Stimulated activated CD4-positive, alpha-beta T cell treated with anti-CD3 and anti-CD28 coated beads, Interleukin-4, amount 100 ng/mL, for 48 hours (primary cell): Measurements from ENCODE around the gene N4BP3.
"Not testable (repeated sequence)": the region's sequence is repeated elsewhere in the genome, so short reads cannot be mapped to it uniquely, and the experiment has no call there.

Experiments used
- DNase-seq, 2 donors: peaks; one replicate each; pipeline ENCODE4 v3.0.0-alpha.2; 2020; ENCODE audit warnings: low read depth in 2 of 2

N4BP3 gene

GRCh38 chr5:178121391-178122276 lies 8.3 kb downstream of the N4BP3 start:
- DNase-seq, result no peak

- DNase-seq, result no peak
Observed at GRCh38 chr5:178122346-178122745, 9.0 kb downstream of the N4BP3 start.

DNA sequence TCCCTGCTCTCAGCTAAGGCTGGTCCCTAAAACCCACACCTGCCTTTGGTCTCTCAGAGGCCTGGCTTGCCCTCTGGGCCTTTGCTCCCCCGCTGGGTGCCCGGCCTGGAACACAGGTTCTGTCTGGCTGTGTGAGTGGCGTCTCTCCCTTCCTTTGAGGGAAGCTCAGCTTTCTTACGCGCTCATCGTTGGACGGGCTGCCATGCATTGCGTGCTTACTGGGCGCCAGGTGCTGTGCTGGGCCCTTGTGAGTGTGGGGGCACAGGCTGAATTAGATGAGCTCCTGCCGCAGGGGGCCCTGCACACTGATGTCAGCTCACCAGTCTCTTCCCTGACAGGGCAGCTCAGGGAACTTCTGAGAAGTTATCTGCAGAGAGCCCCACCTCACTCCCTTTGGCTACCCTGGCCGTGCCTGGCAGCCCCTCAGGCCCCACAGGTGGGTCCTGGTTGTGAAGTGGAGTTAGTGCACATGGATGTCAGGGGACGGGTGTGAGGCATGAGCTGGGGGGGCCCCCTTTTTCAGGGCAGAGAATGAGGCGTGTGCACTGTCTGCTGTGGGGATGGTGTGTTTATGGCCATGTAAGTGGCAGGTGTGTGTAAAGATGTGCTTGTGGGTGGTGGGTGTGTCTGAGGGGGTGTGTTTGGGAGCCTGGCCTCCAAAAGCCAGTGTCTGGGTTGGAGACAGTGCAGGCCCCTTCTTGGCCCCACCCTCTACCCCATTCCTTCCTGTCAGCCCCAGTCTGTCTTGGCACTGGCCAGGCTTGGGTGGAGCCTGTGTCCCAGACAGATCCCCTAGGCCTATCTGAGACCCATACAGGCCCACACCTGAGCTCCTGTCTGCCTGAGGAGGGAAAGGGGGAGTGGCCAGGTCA lies 10.0 kb downstream of the N4BP3 start:
- no peak for DNase-seq

GRCh38 chr5:178123966-178124925 lies 10.9 kb downstream of the N4BP3 start:
- no peak for DNase-seq

DNA sequence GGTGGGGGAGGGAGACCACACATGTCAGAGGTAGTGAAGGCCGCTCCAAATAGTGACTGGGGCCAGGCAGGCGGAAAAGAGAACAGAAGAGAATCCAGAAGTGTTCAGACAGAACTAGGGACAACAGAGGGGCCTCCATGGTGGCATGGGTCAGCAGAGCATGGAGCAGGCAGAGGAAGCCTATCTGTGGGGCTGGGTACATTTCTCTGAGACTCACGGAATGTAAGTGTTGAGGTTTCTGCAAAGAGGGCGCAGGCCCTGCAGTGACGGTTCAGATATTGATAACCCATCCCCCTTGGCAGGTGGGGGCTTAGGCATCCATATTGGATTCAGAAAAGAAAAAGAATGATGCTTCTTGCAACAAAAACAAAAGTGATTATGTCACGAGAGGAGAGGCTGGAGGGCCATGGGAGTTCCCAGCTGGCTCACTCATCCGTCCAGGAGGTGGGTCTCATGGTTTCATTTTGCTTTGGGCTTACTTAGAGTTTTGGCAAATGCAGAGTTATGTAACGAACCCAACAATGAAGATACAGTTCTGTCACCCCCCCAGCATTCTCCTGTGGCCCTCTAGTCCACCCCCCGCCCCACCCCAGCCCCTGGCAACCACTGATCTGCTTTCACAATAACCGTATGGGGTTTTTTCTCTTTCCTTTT lies 12.0 kb downstream of the N4BP3 start:
- no peak for DNase-seq

DNA sequence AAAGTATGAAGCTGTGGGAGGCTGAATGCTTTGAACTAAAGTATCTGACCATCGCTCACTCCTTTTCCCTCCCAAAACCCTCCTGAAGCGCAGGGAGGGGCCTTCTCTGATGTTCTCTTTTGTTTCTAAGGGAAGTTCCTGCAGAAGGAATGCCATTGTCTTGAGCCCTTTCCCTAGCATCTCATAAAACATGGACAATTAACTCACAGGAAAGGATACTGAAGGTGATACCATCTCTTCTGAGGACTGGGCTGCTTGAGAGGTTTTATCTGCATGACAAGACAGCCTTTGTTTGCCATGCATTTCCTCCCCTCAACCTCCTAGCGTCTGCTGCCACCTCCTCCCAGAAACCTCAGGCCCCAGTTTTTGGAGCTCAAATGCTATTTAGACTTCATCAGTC lies 13.2 kb downstream of the N4BP3 start:
- DNase-seq, result no peak

DNA sequence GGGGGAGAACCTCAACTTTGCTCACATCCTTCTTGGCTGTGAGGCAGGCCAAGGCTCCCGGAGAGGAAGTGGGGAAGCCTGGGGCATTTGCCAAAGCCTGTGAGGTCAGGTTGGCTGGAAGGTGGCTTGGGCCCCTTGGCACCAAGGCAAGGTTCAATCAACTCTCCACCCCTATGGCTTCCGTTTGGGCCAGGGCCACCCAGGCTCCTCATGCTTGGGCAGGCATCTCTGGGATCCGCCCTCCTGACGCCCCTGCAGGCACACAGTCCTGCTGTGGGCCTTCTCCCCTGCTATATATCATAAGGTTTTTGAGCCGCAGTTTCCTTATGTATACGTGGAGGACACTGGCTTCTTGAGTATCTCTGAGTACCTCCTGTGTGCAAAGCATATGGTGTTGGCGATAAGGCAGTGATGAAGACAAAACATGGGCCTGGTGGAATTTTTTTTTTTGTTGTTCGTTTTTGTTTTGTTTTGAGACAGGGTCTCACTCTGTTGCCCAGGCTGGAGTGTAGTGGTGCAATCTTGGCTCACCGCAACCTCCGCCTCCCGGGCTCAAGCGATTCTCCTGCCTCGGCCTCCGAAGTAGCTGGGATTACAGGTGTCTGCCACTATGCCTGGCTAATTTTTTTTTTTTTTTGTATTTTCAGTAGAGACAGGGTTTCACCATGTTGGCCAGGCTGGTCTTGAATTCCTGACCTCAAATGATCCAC lies 14.1 kb downstream of the N4BP3 start:
- DNase-seq, result not testable (repeated sequence)

DNA sequence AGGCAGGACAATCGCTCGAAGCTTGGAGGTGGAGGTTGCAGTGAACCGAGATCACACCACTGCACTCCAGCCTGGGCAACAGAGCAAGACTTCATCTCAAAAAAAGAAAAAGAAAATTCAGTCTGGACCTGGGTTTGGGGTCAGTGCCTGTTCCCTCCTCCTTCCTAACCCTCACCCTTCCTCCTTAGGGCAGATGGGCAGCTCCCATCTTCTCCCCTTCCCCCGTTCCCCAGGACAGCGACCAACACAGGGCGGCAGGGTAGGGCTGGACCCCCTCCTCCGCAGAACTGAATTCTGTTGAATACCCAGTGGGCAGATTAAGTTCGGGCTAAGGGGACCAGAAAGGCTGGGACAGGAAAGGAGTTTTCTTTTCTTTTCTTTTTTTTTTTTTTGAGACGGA lies 16.0 kb downstream of the N4BP3 start:
- DNase-seq, result no peak

GRCh38 chr5:178130234-178130575 lies 16.9 kb downstream of the N4BP3 start:
- DNase-seq, result not testable (repeated sequence)

- DNase-seq, result peak; percentile 78 to 82
Observed at GRCh38 chr5:178130576-178131445, 17.5 kb downstream of the N4BP3 start, which contains the start of gene RMND5B. Gene RMND5B (plus strand): TSS chr5:178131014. CDS start chr5:178138120, 7,106 bp downstream.

DNA sequence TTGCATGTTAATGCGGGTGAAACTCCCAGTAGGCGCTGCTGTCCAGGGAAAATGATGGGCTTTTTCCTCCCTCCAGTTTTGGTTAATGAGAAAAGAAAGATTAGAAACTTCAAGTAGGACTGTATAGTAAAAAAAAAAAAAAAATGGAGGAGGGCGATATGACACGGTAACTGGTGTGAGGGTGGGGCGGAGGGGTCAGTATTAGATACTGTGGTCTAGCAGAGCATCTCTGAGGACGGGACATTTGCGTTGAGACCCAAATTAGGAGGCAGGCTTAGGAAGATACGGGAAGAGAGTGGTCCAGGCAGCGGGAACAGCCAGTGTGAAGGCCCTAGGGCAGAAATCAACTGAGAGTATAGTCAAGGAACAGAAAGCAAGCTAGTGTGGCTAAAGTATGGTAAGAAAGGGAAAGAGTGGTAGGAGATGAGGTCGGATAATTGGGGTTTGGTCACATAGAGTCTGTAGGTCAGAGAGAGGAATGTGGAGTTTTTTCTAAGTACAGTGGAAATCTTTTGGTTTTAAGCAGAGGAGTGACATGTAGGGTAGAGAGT lies 18.2 kb downstream of the N4BP3 start:
- no peak for DNase-seq

DNA sequence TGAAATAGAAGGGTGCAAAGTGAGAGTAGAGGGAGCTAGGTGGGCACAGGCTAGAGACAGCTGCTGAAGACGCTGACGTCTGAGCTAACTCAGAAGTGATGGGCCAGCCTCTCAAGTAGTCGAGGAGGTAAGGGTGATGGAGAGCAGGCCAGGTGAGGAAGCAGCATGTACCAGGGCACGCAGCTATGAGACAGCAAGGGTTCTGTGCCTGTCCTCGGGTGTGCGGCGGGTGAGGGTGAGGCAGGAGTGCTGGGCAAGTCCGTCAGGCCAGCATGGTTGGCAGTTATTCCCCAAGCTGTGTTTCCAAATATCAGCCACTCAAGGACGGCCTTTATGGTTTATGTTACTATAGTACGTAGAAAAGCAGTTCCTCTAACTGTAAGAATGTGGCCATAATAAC lies 23.7 kb downstream of the N4BP3 start:
- DNase-seq, result no peak

GRCh38 chr5:178137991-178138390 lies 24.7 kb downstream of the N4BP3 start:
- no peak for DNase-seq

- no peak for DNase-seq
Observed at GRCh38 chr5:178141550-178141949, 28.2 kb downstream of the N4BP3 start.

- no peak for DNase-seq
Observed at GRCh38 chr5:178142642-178143041, 29.3 kb downstream of the N4BP3 start.

GRCh38 chr5:178143246-178143645 lies 29.9 kb downstream of the N4BP3 start:
- no peak for DNase-seq

DNA sequence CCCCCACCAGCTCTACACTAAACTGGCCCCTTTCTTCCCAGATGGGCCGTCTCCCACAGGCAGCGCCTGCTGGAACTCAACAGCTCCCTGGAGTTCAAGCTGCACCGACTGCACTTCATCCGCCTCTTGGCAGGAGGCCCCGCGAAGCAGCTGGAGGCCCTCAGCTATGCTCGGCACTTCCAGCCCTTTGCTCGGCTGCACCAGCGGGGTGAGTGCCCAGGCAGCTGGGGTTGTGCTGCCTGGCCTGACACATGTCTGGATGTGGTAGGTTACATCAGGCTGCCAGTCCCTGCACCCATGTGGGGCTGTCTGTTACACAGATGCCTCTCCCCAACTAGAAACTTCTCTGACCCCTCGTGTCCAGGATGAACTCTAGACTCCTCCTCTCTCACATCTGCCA lies 30.6 kb downstream of the N4BP3 start:
- DNase-seq, result no peak

GRCh38 chr5:178145965-178146820 lies 32.9 kb downstream of the N4BP3 start:
- DNase-seq, result peak; percentile 60 to 64
